ENCODE data around the gene RGS7.
"Not testable (repeated sequence)": the region's sequence is repeated elsewhere in the genome, so short reads cannot be mapped to it uniquely, and the experiment has no call there.

Gene RGS7

GRCh38 chr1:241202401-241202800, 154.6 kb downstream of the RGS7 start:
- no peak for DNase-seq

- DNase-seq: no peak
Observed at GRCh38 chr1:241186716-241187115, 170.3 kb downstream of the RGS7 start.

- DNase-seq: no peak
Observed at GRCh38 chr1:241181971-241182370, 175.0 kb downstream of the RGS7 start.

GRCh38 chr1:241181471-241181870, 175.5 kb downstream of the RGS7 start:
- no peak for DNase-seq

GRCh38 chr1:241180569-241180968, 176.4 kb downstream of the RGS7 start:
- no peak for DNase-seq

GRCh38 chr1:241177660-241178059, 179.3 kb downstream of the RGS7 start:
- DNase-seq: no peak

GRCh38 chr1:241172486-241172885, 184.5 kb downstream of the RGS7 start:
- no peak for DNase-seq

- DNase-seq: no peak
Observed at GRCh38 chr1:241171991-241172390, 185.0 kb downstream of the RGS7 start.

- DNase-seq: no peak
Observed at GRCh38 chr1:241167121-241167630, 189.8 kb downstream of the RGS7 start.

- DNase-seq: no peak
Observed at GRCh38 chr1:241166625-241167024, 190.4 kb downstream of the RGS7 start.

- DNase-seq: not testable (repeated sequence)
Observed at GRCh38 chr1:241165256-241165655, 191.7 kb downstream of the RGS7 start.

GRCh38 chr1:241163363-241163762, 193.6 kb downstream of the RGS7 start:
- no peak for DNase-seq

GRCh38 chr1:241161188-241161689, 195.8 kb downstream of the RGS7 start:
- no peak for DNase-seq

- no peak for DNase-seq
Observed at GRCh38 chr1:241157435-241157834, 199.6 kb downstream of the RGS7 start.

GRCh38 chr1:241156231-241156965, 200.6 kb downstream of the RGS7 start:
- peak in 2 of 3 experiments; percentile 19 to 35 for DNase-seq

- DNase-seq: no peak
Observed at GRCh38 chr1:241145881-241146280, 211.1 kb downstream of the RGS7 start.

GRCh38 chr1:241143765-241144442, 213.1 kb downstream of the RGS7 start:
- no peak for DNase-seq

GRCh38 chr1:241142493-241142892, 214.5 kb downstream of the RGS7 start:
- no peak for DNase-seq

- not testable (repeated sequence) for DNase-seq
Observed at GRCh38 chr1:241141646-241142045, 215.4 kb downstream of the RGS7 start.

GRCh38 chr1:241140670-241141069, 216.3 kb downstream of the RGS7 start:
- DNase-seq: no peak

GRCh38 chr1:241139047-241139446, 218.0 kb downstream of the RGS7 start:
- no peak for DNase-seq

- DNase-seq: no peak
Observed at GRCh38 chr1:241138248-241138647, 218.8 kb downstream of the RGS7 start.

- no peak for DNase-seq
Observed at GRCh38 chr1:241136389-241136788, 220.6 kb downstream of the RGS7 start.

- DNase-seq: no peak
Observed at GRCh38 chr1:241131636-241132194, 225.3 kb downstream of the RGS7 start.
